Neural progenitor cell (in vitro differentiated cells): ENCODE data around the gene LRRC40.

Source experiments
- CTCF ChIP-seq: fragments of 200-600 bp; sonication (generic); IDR thresholded peaks from 2 replicates; pipeline ENCODE4 v1.5.1; 2017; ENCODE audit warnings: antibody characterized with exemption, mild to moderate bottlenecking
- EZH2phosphoT487 ChIP-seq: fragments of 200-600 bp; sonication (generic); IDR thresholded peaks from 2 replicates; pipeline ENCODE4 v1.6.1; 2017; ENCODE audit warnings: antibody characterized with exemption

GRCh38 chr1:70153739-70154138, 51.6 kb downstream of the LRRC40 start:
- TF ChIP-seq CTCF = no peak
- TF ChIP-seq EZH2phosphoT487 = no peak
